Breast epithelium (tissue), 3 donors: ENCODE data around the gene TMCO4.

Experiments
- CTCF ChIP-seq, 3 donors: fragments of 450-650 bp; IDR thresholded peaks; one replicate each; pipeline ENCODE4 v1.5.1; 2016 to 2017; ENCODE audit warnings: antibody characterized with exemption in 3 of 3, mild to moderate bottlenecking in 3 of 3, moderate library complexity in 3 of 3
- POLR2AphosphoS5 ChIP-seq, 3 donors: sonication (generic); formaldehyde crosslinking; IDR thresholded peaks; one replicate each; pipeline ENCODE4 v1.6.1; 2017; ENCODE audit warnings: antibody characterized with exemption in 3 of 3

DNA sequence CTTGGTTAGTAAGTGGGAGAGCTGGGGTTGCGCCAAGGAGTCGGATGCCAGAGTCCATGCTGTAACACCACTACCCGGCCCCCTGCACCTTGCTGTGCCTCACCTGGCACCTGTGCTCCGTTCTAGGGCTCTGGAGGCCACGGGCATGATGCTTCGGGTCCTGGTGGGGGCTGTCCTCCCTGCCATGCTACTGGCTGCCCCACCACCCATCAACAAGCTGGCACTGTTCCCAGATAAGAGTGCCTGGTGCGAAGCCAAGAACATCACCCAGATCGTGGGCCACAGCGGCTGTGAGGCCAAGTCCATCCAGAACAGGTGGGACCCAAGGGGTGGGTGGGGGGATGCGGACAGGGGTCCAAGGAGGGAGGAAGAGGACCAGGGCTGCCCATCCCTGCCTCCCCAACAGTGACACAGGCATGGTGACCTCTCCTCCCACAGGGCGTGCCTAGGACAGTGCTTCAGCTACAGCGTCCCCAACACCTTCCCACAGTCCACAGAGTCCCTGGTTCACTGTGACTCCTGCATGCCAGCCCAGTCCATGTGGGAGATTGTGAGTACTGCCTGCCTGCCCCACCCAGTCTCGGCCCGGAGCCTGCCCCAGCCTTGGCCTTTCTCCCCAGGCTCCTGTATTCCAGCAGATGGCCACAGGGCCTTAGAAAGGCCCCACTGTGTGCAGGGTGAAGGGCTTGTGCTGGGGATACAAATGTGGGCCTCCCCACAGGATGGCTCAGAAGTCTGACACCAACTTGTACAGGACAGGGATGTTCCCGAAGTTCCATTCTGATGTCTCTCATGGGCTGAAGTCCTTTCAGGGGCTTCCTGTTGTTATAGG lies 144.6 kb downstream of the TMCO4 start:
- TF ChIP-seq POLR2AphosphoS5 (IDR thresholded peaks at IDR 0.05): no peak
- no peak for TF ChIP-seq CTCF (IDR thresholded peaks at IDR 0.05)
